Measurements from ENCODE around the gene GARIN5B.

GARIN5B gene

GRCh38 chr19:55373306-55373992 lies 10.4 kb upstream of the GARIN5B start:
- in situ Hi-C loops (cut with MboI; ENCODE audit: low pct_unique_long_range_greater_than_20kb, low sequenced_read_pairs), result no loop called here
- no peak for DNase-seq

GRCh38 chr19:55372316-55373081 lies 9.4 kb upstream of the GARIN5B start:
- DNase-seq, result no peak
- in situ Hi-C loops (cut with MboI; ENCODE audit: low pct_unique_long_range_greater_than_20kb, low sequenced_read_pairs), result no loop called here

- in situ Hi-C loops (cut with MboI; ENCODE audit: low pct_unique_long_range_greater_than_20kb, low sequenced_read_pairs), result no loop called here
- no peak for DNase-seq
Measured at GRCh38 chr19:55370305-55370988, 7.4 kb upstream of the GARIN5B start, which contains the start of gene IL11. Gene IL11 (minus strand): TSS chr19:55370463. CDS start chr19:55370310, 153 bp downstream.

- no peak for DNase-seq
- in situ Hi-C loops (cut with MboI; ENCODE audit: low pct_unique_long_range_greater_than_20kb, low sequenced_read_pairs), result no loop called here
Measured at GRCh38 chr19:55369653-55370304, 6.7 kb upstream of the GARIN5B start.

DNA sequence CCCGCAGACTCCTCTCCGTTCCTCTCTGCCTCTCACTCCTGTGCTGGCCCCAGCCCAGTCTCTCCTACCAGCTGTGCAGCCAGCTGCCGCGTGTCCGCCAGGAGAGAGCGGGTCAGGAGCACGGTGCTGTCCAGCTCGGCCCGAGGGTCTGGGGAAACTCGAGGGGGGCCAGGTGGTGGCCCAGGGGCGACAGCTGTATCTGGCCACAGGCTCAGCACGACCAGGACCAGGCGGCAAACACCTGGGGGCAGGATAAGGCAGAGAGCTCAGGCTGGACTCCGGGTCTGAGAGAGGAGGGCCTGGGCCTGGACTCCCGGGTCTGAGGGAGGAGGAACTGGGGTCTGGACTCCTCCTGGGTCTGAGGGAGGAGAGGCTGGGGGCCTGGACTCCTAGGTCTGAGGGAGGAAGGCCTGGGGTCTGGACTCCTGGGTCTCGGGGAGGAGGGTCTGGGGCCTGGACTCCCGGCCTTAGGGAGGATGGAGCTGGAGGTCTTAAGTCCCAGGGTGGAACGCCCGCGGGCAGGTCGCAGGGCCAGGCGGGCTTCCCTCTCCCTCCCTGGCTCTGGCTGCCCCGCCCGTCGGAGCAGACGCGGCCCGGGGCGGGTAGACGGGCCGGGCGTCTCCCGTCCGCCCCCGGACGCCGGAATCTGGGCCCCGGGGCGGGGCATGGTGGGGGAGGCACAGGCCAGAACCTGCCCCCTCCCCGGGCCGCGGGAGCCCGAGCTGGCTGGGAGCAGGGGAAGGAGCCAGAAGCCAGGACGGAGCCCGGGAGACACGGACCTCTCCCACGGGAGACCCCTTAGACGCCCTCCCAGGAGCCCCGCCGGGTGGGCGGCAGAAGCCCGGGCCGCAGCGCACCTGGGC lies 5.9 kb upstream of the GARIN5B start:
- DNase-seq, result no peak
- in situ Hi-C loops (cut with MboI; ENCODE audit: low pct_unique_long_range_greater_than_20kb, low sequenced_read_pairs), result no loop called here

- in situ Hi-C loops (cut with MboI; ENCODE audit: low pct_unique_long_range_greater_than_20kb, low sequenced_read_pairs), result no loop called here
- no peak for DNase-seq
Measured at GRCh38 chr19:55368106-55368505, 5.0 kb upstream of the GARIN5B start.

GRCh38 chr19:55366790-55367189 lies 3.7 kb upstream of the GARIN5B start:
- in situ Hi-C loops (cut with MboI; ENCODE audit: low pct_unique_long_range_greater_than_20kb, low sequenced_read_pairs), result no loop called here
- DNase-seq, result no peak

DNA sequence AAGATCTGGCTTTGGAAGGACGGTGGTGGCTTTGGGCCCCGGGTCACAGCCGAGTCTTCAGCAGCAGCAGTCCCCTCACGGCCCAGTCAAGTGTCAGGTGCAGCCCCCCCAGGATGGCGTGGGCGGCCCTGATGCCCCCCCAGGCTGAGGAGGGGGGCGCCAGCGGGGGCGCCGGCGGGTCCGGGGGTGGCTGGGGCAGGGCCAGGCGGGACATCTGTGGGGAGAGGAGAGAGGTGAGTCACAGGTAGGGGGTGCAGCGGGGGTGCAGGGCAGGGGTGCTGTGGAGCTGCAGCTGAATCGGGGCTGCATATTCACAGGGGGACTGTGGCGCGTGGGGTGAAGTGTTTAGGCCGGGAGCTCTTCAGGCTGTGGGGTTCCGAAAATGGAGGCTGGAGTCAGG lies 2.9 kb upstream of the GARIN5B start:
- in situ Hi-C loops (cut with MboI; ENCODE audit: low pct_unique_long_range_greater_than_20kb, low sequenced_read_pairs), result no loop called here
- no peak for DNase-seq

DNA sequence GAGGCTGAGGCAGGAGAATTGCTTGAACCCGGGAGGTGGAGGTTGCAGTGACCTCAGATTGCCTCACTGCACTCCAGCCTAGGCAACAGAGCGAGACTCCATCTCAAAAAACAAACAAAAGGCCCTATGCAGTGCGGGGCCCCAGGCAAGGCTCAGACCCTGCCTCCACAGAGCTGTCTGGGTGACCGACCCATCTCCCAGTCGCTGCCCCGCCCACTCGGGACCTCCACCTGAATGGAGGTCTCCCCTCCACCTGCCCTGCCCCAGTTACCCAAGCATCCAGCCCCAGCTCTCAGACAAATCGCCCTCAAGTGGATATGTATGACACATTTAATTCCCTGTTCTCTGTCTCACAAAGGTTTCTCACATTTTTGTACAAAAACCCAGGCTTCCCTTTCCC lies 2.2 kb upstream of the GARIN5B start:
- in situ Hi-C loops (cut with MboI; ENCODE audit: low pct_unique_long_range_greater_than_20kb, low sequenced_read_pairs), result no loop called here
- no peak for DNase-seq

- in situ Hi-C loops (cut with MboI; ENCODE audit: low pct_unique_long_range_greater_than_20kb, low sequenced_read_pairs), result no loop called here
- no peak for DNase-seq
Measured at GRCh38 chr19:55362174-55362989, 678 bp downstream of the GARIN5B start.

GRCh38 chr19:55360902-55361301 lies 2.2 kb downstream of the GARIN5B start:
- in situ Hi-C loops (cut with MboI; ENCODE audit: low pct_unique_long_range_greater_than_20kb, low sequenced_read_pairs), result no loop called here
- no peak for DNase-seq

DNA sequence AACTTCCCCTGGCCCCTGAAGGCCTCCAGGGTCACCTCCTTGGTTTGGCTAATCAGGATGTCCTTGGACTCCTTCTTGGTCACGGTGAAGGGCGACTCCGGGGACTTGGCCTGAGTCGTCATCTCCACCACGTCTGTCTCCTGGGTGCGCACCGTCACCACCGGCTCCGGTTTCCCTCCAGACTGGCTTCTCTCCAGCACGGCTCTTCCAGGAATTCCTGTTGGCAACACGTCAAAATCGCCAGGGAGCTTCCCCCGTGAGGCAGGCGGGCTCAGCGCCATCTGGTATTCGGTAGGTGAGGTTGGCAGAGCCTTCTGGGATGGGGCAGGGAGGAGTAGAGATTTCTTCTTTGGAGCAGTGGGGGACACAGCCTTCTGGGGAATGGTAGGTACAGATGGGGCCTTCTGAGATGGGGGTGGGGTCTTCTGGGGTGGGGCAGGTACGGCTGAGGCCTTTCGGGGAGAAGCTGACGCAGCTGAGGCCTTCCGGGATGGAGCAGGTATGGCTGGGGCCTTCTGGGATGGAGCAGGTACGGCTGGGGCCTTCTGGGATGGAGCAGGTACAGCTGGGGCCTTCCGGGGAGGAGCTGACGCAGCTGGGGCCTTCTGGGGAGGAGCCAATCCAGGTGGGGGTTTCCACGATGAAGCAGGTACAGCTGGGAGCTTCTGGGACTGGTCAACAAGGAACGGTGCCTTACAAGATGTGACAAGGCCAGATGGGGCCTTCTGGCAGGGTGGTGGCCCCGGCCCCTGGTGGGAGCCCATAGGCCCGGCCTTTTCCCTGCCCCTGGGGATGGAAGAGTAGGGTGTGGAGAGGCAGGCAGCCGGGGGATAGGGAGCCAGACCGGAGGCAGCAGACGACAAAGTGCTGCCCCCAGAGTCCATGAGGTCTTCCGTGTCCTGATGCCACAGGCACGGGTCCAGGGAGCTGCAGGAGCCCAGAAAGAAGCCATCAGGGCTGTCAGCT lies 3.8 kb downstream of the GARIN5B start:
- in situ Hi-C loops (cut with MboI; ENCODE audit: low pct_unique_long_range_greater_than_20kb, low sequenced_read_pairs), result no loop called here
- DNase-seq, result no peak

GRCh38 chr19:55358493-55358892 lies 4.6 kb downstream of the GARIN5B start:
- in situ Hi-C loops (cut with MboI; ENCODE audit: low pct_unique_long_range_greater_than_20kb, low sequenced_read_pairs), result no loop called here
- no peak for DNase-seq

GRCh38 chr19:55355213-55355821 lies 7.7 kb downstream of the GARIN5B start:
- in situ Hi-C loops (cut with MboI; ENCODE audit: low pct_unique_long_range_greater_than_20kb, low sequenced_read_pairs), result no loop called here
- DNase-seq, result no peak

DNA sequence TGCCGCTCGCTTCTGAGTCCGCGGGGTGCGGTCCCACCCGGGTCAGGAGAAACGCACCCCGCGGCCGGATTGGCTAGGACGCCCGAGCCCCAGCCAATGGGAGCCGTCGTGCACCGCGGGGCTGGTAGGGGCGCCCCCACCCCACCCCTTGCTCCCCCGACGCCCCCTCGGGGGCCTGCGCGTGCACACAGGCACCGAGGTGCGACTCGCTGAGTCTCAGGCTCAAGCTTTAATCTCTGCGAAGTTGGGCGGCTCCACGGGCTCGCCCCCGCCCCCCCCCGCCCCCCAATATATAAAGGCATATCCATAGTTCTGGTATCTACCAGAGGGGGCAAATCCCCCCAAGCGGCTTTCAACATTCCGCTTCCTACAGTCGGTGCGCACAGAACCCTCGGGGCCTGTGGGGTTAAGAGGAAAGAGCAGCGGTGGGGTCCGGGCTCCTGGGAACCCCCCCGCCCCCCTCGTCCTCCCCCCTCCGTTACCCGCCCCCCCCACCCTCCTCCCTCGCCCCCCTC lies 8.3 kb downstream of the GARIN5B start, which contains the start of gene COX6B2:
Gene COX6B2, minus strand, starts transcription at position 22 of the 515 bp plus-strand sequence. CDS start 198 bp downstream, outside the sequence.
- no peak for DNase-seq
- in situ Hi-C loops (cut with MboI; ENCODE audit: low pct_unique_long_range_greater_than_20kb, low sequenced_read_pairs), result no loop called here
